ENCODE results near the gene JAML. TPM values are rescaled to one million over a fixed set of nuclear protein-coding genes. Genes with fewer than 3 reads are reported as not detected.

Gene JAML
- total and polyA plus RNA-seq, 2 of the 4 experiments (the other 2 are of a cell fraction), result not detected

DNA sequence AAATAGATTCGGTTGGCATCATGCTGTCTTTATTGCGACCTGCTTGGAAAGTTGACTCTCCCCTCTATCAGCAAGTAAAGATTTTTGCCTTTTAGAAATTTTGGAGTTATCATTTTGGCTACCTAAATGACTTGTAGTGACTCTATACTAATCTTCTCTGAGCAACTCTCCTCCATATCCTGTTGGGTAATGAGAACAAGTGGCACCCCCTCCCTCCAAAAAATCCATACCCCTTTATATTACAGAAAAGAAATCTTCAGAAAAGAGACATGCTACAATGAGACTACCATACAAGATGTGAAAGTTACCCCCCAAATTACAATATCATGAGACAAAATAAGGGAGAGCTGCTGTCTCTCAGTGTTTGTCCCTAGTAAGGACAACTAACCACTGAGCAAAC lies 1.2 kb downstream of the JAML start:
- no peak for DNase-seq
- Histone ChIP-seq H3K79me1 (ENCODE audit: low read depth in 1 of 2, low read length in 2 of 2) (no peaks in the 10 kb centered on the region), H3K4me2 (ENCODE audit: low read depth, low read length) (no peak overlapping the region), H2BK5ac (ENCODE audit: low read depth, low read length, poor library complexity, severe bottlenecking) (no peak overlapping the region), H3K9ac (ENCODE audit: low read depth, low read length) (no peak overlapping the region), H2BK120ac (ENCODE audit: low read depth, low read length) (no peak overlapping the region), H2BK15ac (ENCODE audit: low read depth, low read length) (no peak overlapping the region), H4K20me1 (ENCODE audit: insufficient read depth, low read length) (no peaks in the 10 kb centered on the region), H2AK5ac (ENCODE audit: low read depth, low read length) (no peak overlapping the region), H3K4me1 (ENCODE audit: control insufficient read depth, insufficient read depth, low read length) (no peaks in the 10 kb centered on the region), H3K4me3 (ENCODE audit: insufficient read depth, low read depth, low read length) (no peak overlapping the region), H2BK20ac (ENCODE audit: low read depth, low read length) (no peak overlapping the region), H2AK9ac (replicated peaks; ENCODE audit: low read depth, low read length, poor library complexity) (no peak overlapping the region), H3K23ac (ENCODE audit: low read depth, low read length) (no peak overlapping the region), H3K36me3 (ENCODE audit: control insufficient read depth, insufficient read depth, low read length) (no peaks in the 10 kb centered on the region), H4K91ac (ENCODE audit: insufficient read depth, low read depth, low read length) (no peak overlapping the region), H3K9me1 (ENCODE audit: insufficient read depth, low read length) (no peaks in the 10 kb centered on the region), H3K27ac (ENCODE audit: insufficient read depth, low read length) (no peak overlapping the region), H3K9me3 (ENCODE audit: control insufficient read depth, insufficient read depth, low read length) (no peaks in the 10 kb centered on the region), H3K14ac (replicated peaks; ENCODE audit: low read depth, low read length) (no peak overlapping the region), H4K5ac (ENCODE audit: low read depth, low read length) (no peak overlapping the region), H2AFZ (replicated peaks; ENCODE audit: low read length, poor library complexity) (no peak overlapping the region), H3K4ac (ENCODE audit: low read depth, low read length) (no peak overlapping the region), H3K56ac (ENCODE audit: extremely low read depth, insufficient read depth, low read length) (no peak overlapping the region), H4K8ac (ENCODE audit: low read depth in 2 of 2, low read length in 2 of 2) (no peak overlapping the region), H3K18ac (ENCODE audit: low read depth, low read length) (no peak overlapping the region), H3K27me3 (ENCODE audit: control insufficient read depth, insufficient read depth, low read length) (no peaks in the 10 kb centered on the region; the same call in 1 of the 2 replicates)
- dilution Hi-C loops (cut with HindIII; ENCODE audit: low sequenced_read_pairs, unreplicated experiment) (no loop called here), intact Hi-C loops (cut with micrococcal nuclease) (no loop called here), in situ Hi-C loops (cut with MboI; ENCODE audit: low sequenced_read_pairs) (no loop called here)
- POLR2A ChIA-PET (ENCODE audit: unreplicated experiment), result no interaction called here
- no CpG with 5 or more reads among the region's 2 CpGs for WGBS, 2 experiments (ENCODE audit: extremely low coverage in 2 of 2, insufficient read length in 1 of 2)
- BruUV-seq (replicated peaks), result no TSS peak
- CTCF ChIA-PET, result no interaction called here
- no peak for TF ChIP-seq RFX5 (IDR thresholded peaks at IDR 0.05; ENCODE audit: low read depth, low read length)
- TF ChIP-seq BHLHE40 (IDR thresholded peaks at IDR 0.05; ENCODE audit: low read depth, low read length), result no peak
- TF ChIP-seq RCOR1 (IDR thresholded peaks at IDR 0.05; ENCODE audit: insufficient replicate concordance, low read length), result no peak
- no peak for TF ChIP-seq RAD21 (IDR thresholded peaks at IDR 0.05; ENCODE audit: low read length)
- TF ChIP-seq CEBPB (IDR thresholded peaks at IDR 0.05; ENCODE audit: low read depth, low read length), result no peak
- no peak for ATAC-seq (ENCODE audit: low read depth)
